Measurements from ENCODE around the gene ADAMTS9.

DNA sequence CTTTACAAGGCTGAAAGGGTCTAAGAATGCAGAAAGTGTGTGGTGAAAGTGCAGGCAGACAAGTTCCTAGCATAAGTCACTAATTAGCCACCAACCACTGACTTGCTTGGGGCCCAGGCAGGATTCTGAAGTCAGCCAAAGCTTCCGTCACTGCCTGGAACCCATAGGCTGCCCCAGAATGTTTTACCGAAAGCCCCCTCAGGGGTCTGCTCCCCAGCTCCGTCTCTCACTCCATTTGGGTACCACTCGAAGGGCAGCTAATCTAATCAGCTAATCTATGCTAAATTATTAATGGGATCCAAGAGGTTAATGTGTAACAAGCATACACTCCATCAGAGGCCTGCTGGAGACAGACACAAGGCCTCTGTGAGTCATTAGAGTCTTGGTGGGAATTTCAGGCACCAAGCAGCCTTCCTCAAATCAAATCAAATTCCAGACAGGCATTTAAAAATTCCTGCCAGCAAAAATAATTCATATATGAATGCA, 13.2 kb downstream of the ADAMTS9 start:
- TF ChIP-seq, protein P1, sequence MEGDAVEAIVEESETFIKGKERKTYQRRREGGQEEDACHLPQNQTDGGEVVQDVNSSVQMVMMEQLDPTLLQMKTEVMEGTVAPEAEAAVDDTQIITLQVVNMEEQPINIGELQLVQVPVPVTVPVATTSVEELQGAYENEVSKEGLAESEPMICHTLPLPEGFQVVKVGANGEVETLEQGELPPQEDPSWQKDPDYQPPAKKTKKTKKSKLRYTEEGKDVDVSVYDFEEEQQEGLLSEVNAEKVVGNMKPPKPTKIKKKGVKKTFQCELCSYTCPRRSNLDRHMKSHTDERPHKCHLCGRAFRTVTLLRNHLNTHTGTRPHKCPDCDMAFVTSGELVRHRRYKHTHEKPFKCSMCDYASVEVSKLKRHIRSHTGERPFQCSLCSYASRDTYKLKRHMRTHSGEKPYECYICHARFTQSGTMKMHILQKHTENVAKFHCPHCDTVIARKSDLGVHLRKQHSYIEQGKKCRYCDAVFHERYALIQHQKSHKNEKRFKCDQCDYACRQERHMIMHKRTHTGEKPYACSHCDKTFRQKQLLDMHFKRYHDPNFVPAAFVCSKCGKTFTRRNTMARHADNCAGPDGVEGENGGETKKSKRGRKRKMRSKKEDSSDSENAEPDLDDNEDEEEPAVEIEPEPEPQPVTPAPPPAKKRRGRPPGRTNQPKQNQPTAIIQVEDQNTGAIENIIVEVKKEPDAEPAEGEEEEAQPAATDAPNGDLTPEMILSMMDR (conservative IDR thresholded peaks at IDR 0.05; ENCODE audit: low read length): no peak
- TF ChIP-seq EZH2phosphoT487 (IDR thresholded peaks at IDR 0.05; ENCODE audit: borderline replicate concordance): no peak

All from Loucy (cell line).